GM12801 (cell line): ENCODE data around the gene LAMA5.

ENCODE experiments used
- CTCF ChIP-seq: IDR thresholded peaks from one replicate; pipeline ENCODE4 v1.5.1; 2011; ENCODE audit warnings: control low read depth; ENCODE audit not compliant: insufficient read length; ENCODE audit errors: extremely low read depth

The LAMA5 gene

GRCh38 chr20:62355878-62356588 is 11.1 kb downstream of the LAMA5 start:
- TF ChIP-seq CTCF: no peak

- TF ChIP-seq CTCF: no peak
Measured at GRCh38 chr20:62355516-62355877, 11.6 kb downstream of the LAMA5 start.

- TF ChIP-seq CTCF: no peak
Measured at GRCh38 chr20:62354811-62355341, 12.2 kb downstream of the LAMA5 start.

- no peak for TF ChIP-seq CTCF
Measured at GRCh38 chr20:62354031-62354808, 12.9 kb downstream of the LAMA5 start.

- no peak for TF ChIP-seq CTCF
Measured at GRCh38 chr20:62353289-62354030, 13.7 kb downstream of the LAMA5 start.

GRCh38 chr20:62352402-62353288 is 14.5 kb downstream of the LAMA5 start:
- TF ChIP-seq CTCF: no peak
